ENCODE results near the gene HDAC8. TPM values are rescaled to one million over a fixed set of nuclear protein-coding genes. Genes with fewer than 3 reads are reported as not detected.

Gene HDAC8
- total and polyA plus RNA-seq, 9 of the 15 experiments (the other 6 are each of a cell fraction or from before 2014, with no cell fraction given): 18.9 to 53.8 (median 28.7) TPM

DNA sequence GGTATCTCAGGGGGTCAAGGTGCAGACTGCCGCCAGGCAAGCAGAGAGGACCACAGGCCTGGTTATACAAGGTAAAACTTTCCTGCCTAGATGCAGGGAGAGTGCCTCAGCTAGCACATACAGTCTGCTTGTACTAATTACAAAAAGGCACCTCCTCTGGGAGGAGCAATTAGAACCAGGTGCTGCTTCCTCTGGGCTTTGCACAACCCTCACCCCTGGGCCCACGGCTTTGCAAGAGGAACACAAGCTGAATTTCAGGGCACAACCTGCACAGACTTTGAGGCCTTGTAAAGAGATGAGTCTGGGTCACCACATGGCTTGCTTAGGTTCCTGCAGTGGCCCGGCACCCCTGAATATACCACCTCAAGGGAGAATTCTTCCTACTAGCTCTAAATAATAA, 257.8 kb downstream of the HDAC8 start:
- no peak overlapping the region for H3K4me2 ChIP-seq (ENCODE audit: insufficient read depth, low read length)
- H4K20me1 ChIP-seq (replicated peaks; ENCODE audit: control insufficient read depth, insufficient read depth, low read length): no peaks in the 10 kb centered on the region
- ATAC-seq (no peak), DNase-seq (ENCODE audit: extremely low read depth in 1 of 4, low spot score in 3 of 4) (no peak), FAIRE-seq (no peak)
- no peaks in the 10 kb centered on the region for H3K27me3 ChIP-seq (ENCODE audit: control insufficient read depth in 2 of 2, insufficient read depth in 2 of 2, low read length in 2 of 2)
- H3K4me3 ChIP-seq: no peak overlapping the region
- no peak for TF ChIP-seq ZNF224 (CRISPR knock-in tag; IDR thresholded peaks at IDR 0.05)
- TF ChIP-seq, protein P1, sequence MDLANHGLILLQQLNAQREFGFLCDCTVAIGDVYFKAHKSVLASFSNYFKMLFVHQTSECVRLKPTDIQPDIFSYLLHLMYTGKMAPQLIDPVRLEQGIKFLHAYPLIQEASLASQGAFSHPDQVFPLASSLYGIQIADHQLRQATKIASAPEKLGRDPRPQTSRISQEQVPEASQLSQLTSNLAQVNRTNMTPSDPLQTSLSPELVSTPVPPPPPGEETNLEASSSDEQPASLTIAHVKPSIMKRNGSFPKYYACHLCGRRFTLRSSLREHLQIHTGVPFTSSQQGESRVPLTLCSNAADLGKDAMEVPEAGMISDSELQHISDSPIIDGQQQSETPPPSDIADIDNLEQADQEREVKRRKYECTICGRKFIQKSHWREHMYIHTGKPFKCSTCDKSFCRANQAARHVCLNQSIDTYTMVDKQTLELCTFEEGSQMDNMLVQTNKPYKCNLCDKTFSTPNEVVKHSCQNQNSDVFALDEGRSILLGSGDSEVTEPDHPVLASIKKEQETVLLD (IDR thresholded peaks at IDR 0.05): no peak
- ChIA-PET CTCF (ENCODE audit: low intra/inter-chr PET ratio) (no interaction called here), POLR2A (interaction anchor here (0.6 to 1.7 kb wide), 3 partner anchors 38 to 876 kb away, joined by 3 to 5 read pairs (median 4); partner anchors contain the start of gene RPS4X)
- no peak overlapping the region for H3K27ac ChIP-seq (ENCODE audit: extremely low read depth, low read depth, low read length)
- H3K9ac ChIP-seq (ENCODE audit: insufficient read depth in 1 of 2, low read depth in 2 of 2, low read length in 2 of 2): no peak overlapping the region; a peak in 1 of 4 replicates
- H2AFZ ChIP-seq (ENCODE audit: low read depth, low read length): no peak overlapping the region
- peaks cover 0 to 5% of the 10 kb centered on the region in 2 experiments; a peak in 1 of 5 replicates for H3K4me1 ChIP-seq (replicated peaks in 1 of 2; ENCODE audit: control insufficient read depth in 2 of 2, insufficient read depth in 2 of 2, low read length in 2 of 2)
- in situ Hi-C loops (cut with MboI): loop anchor here (25.0 kb wide), 1 partner anchor 222 kb away; no protein-coding TSS in a partner anchor
- BruUV-seq (replicated peaks): no TSS peak
- H3K9me3 ChIP-seq (replicated peaks; ENCODE audit: control insufficient read depth, insufficient read depth, low read depth, low read length): no peaks in the 10 kb centered on the region
- H3K9me1 ChIP-seq (ENCODE audit: control insufficient read depth, insufficient read depth, low read length): no peaks in the 10 kb centered on the region
- H3K79me2 ChIP-seq (ENCODE audit: control insufficient read depth, insufficient read depth, low read length): no peaks in the 10 kb centered on the region
- WGBS (ENCODE audit: insufficient coverage, low coverage, missing lambda C conversion rate): 23% methylated on average over 3 of the region's 3 CpGs
- intact Hi-C loops (cut with micrococcal nuclease): no loop called here
- no peaks in the 10 kb centered on the region for H3K36me3 ChIP-seq (ENCODE audit: control insufficient read depth, insufficient read depth, low read length)
